DOHH2 (cell line): ENCODE measurements around the gene SPEM3.

Experiments used
- CTCF ChIP-seq: fragments of 200-600 bp; sonication (generic); IDR thresholded peaks from one replicate; pipeline ENCODE4 v1.5.1; 2014; ENCODE audit warnings: antibody characterized with exemption, mild to moderate bottlenecking, low read depth, low read length; ENCODE audit not compliant: poor library complexity, severe bottlenecking
- EZH2phosphoT487 ChIP-seq: fragments of 200-600 bp; sonication (generic); IDR thresholded peaks from 2 replicates; pipeline ENCODE4 v1.6.1; 2017; ENCODE audit warnings: borderline replicate concordance, mild to moderate bottlenecking, antibody characterized with exemption, low read length, moderate library complexity, mixed read lengths

- TF ChIP-seq CTCF (no peak), EZH2phosphoT487 (no peak)
Measured at GRCh38 chr17:7408863-7409262, 19.8 kb upstream of the SPEM3 start.
